GM19351 (cell line): Measurements from ENCODE around the gene MAST4.

Experiments
- ATAC-seq: cut with Tn5 transposase; IDR thresholded peaks from one replicate; pipeline ENCODE4 v1.9.1; 2021; ENCODE audit warnings: mild to moderate bottlenecking, moderate library complexity; ENCODE audit not compliant: unreplicated experiment

The MAST4 gene

GRCh38 chr5:66644111-66644510 is 47.9 kb downstream of the MAST4 start:
- ATAC-seq = no peak

DNA sequence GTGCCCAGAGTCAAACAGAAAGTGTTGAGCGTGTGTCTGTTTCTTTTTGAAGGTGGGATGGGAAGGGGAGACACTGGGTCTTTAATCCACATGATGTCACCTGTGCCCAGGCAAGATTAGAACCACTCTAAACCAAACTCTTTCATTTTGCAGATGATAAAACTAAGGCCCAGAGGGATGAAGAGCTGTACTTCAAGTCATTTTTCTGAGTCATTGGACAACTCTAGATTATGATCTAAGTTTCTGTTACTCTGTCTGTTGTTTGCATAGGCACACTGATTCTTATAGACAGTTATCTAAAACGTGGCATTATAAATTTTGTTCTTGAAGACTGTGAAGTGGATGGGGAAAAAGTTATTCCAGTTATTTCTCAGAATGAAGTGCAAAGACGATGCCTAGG is 48.8 kb downstream of the MAST4 start:
- no peak for ATAC-seq

- no peak for ATAC-seq
Measured at GRCh38 chr5:66646570-66646969, 50.4 kb downstream of the MAST4 start.

DNA sequence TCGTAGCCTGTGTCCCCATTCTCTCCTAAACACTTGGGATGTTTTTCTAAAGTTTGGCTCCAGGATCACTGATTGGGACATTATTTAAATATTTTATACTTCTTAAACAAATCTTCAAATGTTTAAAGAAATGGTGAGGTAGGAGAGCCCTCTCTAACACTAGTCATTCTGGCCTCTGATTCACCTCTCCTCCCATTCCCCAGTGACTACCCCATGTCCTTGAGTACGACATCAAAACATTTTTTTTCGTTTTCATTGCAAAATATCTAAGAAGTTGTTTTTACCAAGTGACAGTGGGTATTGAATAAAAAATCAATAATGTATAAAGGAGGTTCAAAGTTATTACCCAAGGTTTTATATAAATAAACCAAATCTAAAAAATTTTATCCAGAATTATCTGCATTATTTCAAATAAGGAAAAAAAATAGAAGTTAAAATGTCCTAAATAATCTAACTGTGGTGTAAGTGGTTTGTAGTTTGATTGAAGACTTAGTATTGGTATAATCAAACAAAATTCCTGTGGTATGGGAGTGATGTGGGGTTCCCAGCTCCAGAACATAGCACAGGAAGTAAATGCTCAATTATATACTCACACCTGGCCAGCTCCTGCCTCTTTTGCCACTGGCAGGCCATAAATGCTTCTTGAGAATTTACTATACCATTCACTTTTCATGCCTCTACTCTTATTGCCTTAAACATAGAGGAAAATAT is 51.1 kb downstream of the MAST4 start:
- no peak for ATAC-seq

DNA sequence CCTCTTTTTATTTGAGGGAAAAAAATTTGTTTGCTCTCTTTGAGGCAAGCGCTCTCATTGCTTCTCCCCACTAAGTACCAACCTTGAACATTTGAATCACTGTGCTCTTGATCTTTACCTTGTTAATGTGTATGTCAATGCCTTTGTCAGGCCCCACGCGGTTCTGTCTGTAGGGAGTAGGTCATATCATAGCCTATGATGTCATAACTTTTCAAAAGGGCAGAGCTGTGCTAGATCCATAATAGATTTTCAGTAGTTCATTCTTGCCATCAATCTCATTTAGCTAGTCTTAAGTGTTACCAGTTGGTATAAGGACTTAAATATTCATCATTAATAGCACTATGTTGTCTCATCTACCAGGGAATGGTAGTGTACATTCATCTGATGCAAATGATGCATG is 56.6 kb downstream of the MAST4 start:
- ATAC-seq = no peak

GRCh38 chr5:66653325-66653724 is 57.1 kb downstream of the MAST4 start:
- ATAC-seq = no peak

GRCh38 chr5:66655395-66656324 is 59.5 kb downstream of the MAST4 start:
- no peak for ATAC-seq

DNA sequence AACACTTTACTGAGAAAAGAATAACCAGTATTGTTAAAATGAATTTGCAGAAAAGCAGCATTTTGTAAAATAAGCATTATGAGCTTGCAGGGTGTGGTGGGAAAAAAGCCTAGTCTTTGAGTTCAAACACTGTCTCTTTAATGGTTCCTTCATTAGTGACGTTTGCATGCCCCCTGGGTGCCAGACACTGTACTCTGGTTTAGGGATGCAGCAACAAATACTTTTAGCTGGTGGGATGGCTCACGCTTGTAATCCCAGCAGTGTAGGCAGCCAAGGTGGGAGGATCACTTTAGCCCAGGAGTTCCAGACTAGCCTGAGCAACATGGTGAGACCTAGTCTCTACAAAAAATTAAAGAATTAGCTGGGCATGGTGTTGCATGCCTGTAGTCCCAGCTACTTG is 62.3 kb downstream of the MAST4 start:
- ATAC-seq = no peak

DNA sequence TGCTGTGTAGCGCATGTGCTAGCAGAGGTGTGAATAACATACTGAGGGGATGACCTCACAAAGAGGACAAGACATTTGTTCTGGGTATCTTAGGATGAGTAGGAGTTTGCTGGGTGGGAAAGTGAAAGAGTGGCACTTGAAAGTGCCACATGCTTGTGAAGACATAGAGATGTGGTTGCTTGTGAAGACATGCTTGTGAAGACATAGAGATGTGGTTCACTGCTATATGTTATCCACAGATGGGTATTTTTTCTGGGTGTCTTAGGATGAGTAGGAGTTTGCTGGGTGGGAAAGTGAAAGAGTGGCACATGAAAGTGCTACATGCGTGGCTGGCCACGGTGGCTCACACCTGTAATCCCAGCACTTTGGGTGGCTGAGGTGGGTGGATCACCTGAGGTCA is 63.6 kb downstream of the MAST4 start:
- ATAC-seq = no peak

DNA sequence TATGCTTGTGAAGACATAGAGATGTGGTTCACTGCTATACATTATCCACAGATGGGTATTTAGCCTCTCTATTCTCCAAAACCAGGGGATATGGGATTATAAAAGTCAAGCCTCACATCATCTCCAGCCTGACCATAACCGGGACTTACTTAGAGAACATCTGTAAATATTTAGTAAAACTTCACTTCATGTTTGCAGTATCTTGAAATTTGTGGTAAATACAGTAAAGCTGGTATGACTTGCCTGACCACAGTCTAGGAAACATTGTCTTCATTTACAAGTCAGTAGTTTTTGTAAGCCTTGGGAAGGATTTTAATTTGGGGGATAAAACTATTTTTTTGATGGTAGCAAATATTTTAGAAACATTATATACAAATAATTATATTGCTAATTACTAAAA is 64.2 kb downstream of the MAST4 start:
- no peak for ATAC-seq

- ATAC-seq = no peak
Measured at GRCh38 chr5:66661149-66661548, 65.0 kb downstream of the MAST4 start.

DNA sequence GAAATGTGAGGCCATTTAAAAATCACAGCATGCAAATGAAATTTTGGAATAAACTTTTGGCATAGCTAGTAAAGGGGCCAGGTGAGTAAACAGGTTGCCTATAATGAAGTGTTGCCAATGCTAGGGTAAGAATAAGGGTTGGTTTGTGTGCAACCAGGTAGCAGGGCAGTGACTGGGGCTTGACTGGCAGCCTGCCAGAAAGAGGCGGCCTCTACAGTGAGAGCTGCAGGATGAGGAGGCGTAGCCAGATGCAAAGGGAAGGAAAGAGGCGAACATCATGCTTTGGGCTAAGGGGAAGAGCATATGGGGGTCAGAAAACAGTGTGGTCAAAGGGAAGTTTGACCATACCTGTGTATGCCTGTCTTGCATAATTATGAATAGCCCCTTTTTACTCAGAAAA is 70.6 kb downstream of the MAST4 start:
- ATAC-seq = no peak

GRCh38 chr5:66669086-66669861 is 73.1 kb downstream of the MAST4 start:
- no peak for ATAC-seq

DNA sequence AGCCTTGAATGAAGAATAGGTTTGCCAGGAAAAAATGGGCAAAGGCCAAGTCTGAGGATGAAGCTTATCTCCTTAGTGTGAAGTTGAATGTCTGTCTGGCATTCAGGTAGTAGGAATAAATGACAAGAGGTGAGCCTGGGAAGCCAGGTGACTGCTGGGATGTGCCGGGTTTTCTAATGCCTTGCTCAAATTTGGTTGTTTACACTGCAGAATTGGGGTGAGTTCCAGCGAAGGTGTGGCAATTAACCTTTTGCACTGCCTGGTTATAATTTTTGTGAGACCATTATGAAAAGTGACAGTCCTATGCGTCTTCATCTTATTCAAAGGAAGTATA is 73.6 kb downstream of the MAST4 start:
- ATAC-seq = no peak

GRCh38 chr5:66671305-66671704 is 75.1 kb downstream of the MAST4 start:
- ATAC-seq = no peak

DNA sequence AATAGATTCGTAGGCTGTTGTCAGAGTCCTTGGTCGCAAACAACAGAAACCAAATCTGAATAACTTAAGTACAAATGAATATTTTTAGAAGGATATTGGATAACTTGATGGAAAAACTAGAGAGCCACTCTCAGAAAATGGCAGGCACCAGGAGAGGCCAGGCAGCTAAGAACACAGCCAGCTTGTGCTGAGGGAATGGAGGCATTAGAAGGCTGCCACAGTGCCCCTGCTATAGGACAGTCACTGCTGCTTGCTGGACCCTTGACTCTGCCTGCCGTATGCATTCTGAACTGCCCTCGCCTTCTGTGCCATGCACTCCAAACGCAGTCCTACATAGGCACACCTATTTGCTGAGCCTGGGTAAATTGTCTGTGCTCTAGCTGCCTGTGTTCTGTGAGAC is 78.6 kb downstream of the MAST4 start:
- ATAC-seq = no peak

DNA sequence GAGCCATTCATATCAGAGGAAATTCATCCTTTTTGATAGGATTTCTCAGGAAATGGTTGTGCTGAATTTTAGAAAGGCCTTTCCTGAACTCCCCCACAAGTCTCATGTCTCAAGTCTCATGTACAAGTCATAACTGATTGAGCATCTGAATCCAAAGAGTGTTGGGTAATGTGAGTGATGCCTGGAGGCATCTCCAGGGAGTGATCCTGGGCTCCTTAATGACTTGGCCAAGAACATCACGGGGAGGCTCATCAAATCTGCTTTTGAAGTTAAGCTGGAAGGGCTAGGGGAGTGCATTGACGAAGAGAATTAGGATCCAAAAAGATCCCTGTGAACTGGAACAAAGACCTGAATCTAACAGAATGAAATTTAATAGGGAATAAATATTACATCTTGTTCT is 79.2 kb downstream of the MAST4 start:
- ATAC-seq = no peak

- ATAC-seq = no peak
Measured at GRCh38 chr5:66680221-66680620, 84.0 kb downstream of the MAST4 start.

GRCh38 chr5:66680804-66681203 is 84.6 kb downstream of the MAST4 start:
- ATAC-seq = no peak

DNA sequence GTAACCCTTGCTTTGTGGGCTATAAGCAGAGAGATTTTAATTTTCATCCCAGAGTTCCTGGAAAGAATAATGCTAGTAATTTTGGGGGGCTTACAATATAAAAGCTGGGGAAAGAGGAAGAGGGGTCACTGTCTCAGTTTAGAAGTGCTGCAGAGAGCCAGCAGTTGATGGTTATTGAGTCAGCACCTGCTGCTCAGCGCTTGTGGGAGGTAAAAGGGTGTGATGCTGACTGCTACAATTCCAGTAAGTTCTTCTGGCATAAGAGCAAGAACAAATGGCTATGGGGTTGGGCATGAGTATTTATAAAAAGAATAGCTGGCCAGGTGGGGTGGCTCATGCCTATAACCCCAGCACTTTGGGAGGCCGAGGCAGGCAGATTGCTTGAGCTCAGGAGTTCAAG is 88.5 kb downstream of the MAST4 start:
- ATAC-seq = no peak

GRCh38 chr5:66689522-66690220 is 93.5 kb downstream of the MAST4 start:
- ATAC-seq = no peak
